Activated naive CD4-positive, alpha-beta T cell treated with anti-CD3 and anti-CD28 coated beads, Interleukin-2, amount 50 U/mL, for 24 hours (primary cell): ENCODE measurements around the gene MTMR10.
A peak's percentile ranks its signal among the peaks of the same experiment; 100 is the strongest.

Experiments
- H3K27ac Mint-ChIP-seq: one replicate; pipeline ENCODE4 v1.8.0; 2021; ENCODE audit warnings: mild to moderate bottlenecking, mixed read lengths
- H3K27me3 Mint-ChIP-seq: one replicate; pipeline ENCODE4 v1.8.0; 2021; ENCODE audit warnings: mixed read lengths
- H3K36me3 Mint-ChIP-seq: one replicate; pipeline ENCODE4 v1.8.0; 2021; ENCODE audit warnings: mixed read lengths
- H3K4me1 Mint-ChIP-seq: one replicate; pipeline ENCODE4 v1.8.0; 2021; ENCODE audit warnings: mixed read lengths
- H3K4me3 Mint-ChIP-seq: one replicate; pipeline ENCODE4 v1.8.0; 2021; ENCODE audit warnings: mild to moderate bottlenecking, mixed read lengths
- H3K9me3 Mint-ChIP-seq: one replicate; pipeline ENCODE4 v1.8.0; 2021; ENCODE audit warnings: mixed read lengths

MTMR10 gene, protein sequence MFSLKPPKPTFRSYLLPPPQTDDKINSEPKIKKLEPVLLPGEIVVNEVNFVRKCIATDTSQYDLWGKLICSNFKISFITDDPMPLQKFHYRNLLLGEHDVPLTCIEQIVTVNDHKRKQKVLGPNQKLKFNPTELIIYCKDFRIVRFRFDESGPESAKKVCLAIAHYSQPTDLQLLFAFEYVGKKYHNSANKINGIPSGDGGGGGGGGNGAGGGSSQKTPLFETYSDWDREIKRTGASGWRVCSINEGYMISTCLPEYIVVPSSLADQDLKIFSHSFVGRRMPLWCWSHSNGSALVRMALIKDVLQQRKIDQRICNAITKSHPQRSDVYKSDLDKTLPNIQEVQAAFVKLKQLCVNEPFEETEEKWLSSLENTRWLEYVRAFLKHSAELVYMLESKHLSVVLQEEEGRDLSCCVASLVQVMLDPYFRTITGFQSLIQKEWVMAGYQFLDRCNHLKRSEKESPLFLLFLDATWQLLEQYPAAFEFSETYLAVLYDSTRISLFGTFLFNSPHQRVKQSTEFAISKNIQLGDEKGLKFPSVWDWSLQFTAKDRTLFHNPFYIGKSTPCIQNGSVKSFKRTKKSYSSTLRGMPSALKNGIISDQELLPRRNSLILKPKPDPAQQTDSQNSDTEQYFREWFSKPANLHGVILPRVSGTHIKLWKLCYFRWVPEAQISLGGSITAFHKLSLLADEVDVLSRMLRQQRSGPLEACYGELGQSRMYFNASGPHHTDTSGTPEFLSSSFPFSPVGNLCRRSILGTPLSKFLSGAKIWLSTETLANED

DNA sequence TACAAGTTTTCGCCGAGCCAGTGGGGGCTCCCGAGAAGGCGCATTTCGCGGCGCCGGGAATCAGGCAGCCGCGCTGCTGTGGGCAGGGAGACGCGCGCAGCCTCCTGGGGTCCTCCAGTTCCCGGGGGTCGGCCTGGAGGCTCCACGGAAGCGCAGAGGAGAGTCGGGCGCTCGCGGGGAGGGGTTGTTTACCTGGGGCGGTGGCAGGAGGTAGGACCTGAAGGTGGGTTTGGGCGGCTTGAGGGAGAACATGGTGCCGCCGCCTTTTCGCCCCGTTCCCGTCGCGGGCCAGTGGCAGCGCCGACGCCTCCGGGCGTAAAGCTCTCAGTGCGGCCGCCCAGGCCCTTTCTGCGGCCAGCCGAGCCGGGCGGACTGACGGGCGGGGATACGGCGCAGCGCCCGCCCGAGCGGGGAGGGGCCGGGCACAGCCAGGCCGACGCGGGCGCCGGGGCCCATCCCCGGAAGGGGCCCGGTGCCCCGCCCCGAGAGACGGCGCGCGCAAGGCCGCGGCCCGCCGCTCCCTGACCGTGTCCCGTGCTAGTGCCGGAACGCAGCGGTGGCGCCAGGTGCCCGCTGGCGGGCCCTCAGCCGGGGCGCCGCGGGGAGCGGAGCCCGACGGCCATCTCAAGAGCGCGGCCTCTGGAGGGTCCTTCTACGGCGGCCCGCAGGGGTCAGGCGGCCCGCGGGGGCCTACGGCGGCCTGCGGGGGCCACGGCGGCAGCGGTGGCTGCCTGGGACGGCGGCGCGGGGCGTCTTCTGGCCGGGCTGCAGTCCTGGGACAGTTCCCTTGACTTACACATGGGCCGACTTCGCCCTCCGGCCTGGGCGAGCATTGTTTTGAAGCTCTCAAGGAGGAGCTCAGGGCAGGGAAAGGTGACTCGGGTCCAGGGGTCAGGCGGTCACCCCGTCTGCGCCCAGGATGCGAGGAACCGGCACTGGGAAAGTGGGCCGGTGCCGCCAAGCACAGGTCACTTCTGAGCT is at the start of gene MTMR10:
Gene MTMR10 (minus strand): TSS at position 374 of the 981 bp plus-strand sequence. CDS start 122 bp downstream, at position 252.
- peak within 1 kb of the TSS; percentile 92 for H3K27ac Mint-ChIP-seq
- H3K36me3 Mint-ChIP-seq = peaks cover 4% of the 10 kb centered on the region
- peak within 1 kb of the TSS; percentile 96 for H3K4me3 Mint-ChIP-seq
- peaks cover 33% of the 10 kb centered on the region for H3K4me1 Mint-ChIP-seq
- H3K9me3 Mint-ChIP-seq = no peaks in the 10 kb centered on the region
- no peaks in the 10 kb centered on the region for H3K27me3 Mint-ChIP-seq

DNA sequence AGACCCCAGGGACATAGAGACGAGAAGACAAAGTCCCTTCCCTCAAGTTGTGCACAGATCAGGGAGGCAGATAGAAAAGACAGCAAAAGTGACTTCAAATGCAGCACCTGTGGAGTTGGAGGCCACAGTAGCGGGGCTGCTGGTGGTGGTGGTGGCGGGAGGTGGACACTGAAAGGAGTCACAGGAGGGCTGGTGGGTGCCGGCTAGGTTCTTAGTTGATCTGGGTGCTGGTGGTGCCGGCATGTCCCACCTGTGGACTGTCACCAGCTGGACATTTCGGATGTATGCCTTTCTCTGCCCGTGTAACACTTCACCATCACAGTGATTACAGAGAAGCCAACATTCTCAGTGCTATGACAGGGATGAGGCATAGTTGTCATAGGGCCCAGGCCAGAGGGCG is 49.2 kb upstream of the MTMR10 start:
- H3K4me1 Mint-ChIP-seq = no peaks in the 10 kb centered on the region
- H3K36me3 Mint-ChIP-seq = no peaks in the 10 kb centered on the region
- no peak overlapping the region for H3K27ac Mint-ChIP-seq
- H3K9me3 Mint-ChIP-seq = no peaks in the 10 kb centered on the region
- no peaks in the 10 kb centered on the region for H3K27me3 Mint-ChIP-seq
- no peak overlapping the region for H3K4me3 Mint-ChIP-seq

DNA sequence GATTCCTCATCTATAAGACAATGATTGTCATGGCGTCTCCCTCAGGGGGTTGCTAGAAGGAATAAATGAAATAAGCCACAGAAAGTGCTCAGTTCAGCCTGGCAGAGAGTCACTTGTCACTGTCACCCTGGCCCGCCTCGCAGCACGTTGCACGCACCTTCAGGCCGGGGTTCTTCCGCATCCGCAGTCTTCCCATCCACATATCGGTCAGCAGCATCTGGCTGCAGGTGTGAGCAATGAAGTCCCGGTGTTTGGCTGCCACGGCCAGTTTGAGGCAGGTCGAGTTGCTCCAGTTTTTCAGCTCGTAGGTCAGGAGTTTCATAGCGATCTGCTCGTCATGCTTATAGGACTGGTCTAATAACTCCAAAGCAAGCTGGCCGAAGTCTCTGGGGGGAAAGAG is 48.5 kb upstream of the MTMR10 start:
- no peaks in the 10 kb centered on the region for H3K9me3 Mint-ChIP-seq
- no peaks in the 10 kb centered on the region for H3K27me3 Mint-ChIP-seq
- no peaks in the 10 kb centered on the region for H3K4me1 Mint-ChIP-seq
- H3K4me3 Mint-ChIP-seq = no peak overlapping the region
- no peaks in the 10 kb centered on the region for H3K36me3 Mint-ChIP-seq
- H3K27ac Mint-ChIP-seq = no peak overlapping the region

DNA sequence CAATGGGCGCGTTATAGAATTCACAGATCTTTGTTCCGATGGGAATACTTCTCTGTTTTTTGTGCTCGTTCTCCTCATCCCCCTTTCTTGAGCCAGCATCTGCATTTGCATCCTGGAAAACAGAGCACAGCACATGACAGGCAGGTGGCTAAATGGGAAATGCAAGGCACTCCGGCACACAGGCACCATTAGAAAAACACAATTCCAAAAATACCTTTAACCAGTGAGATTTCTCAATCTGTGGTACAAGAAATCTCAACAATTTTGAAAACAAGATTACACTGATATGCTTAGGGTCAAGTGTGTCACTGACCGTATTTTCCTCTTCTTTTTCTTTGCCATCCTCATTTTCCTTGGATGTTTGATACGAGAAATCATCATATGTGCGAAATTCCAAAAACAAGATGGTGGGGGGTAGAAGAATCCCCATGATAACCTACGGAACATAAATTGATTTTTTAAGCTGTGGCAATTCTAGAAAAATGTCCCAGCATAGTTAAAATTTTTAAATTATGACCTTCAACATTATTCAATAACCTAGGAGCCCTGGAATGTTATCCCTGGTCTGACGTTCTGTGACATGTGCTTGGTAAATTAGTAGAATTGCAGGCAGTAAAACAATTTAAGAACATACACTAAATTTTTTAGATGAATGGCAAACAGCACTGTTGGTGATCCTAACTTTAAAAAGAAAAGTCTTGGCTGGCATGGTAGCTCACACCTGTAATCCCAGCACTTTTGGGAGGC is 46.5 kb upstream of the MTMR10 start:
- H3K4me1 Mint-ChIP-seq = no peaks in the 10 kb centered on the region
- H3K9me3 Mint-ChIP-seq = no peaks in the 10 kb centered on the region
- H3K27ac Mint-ChIP-seq = no peak overlapping the region
- H3K4me3 Mint-ChIP-seq = no peak overlapping the region
- H3K27me3 Mint-ChIP-seq = no peaks in the 10 kb centered on the region
- no peaks in the 10 kb centered on the region for H3K36me3 Mint-ChIP-seq

DNA sequence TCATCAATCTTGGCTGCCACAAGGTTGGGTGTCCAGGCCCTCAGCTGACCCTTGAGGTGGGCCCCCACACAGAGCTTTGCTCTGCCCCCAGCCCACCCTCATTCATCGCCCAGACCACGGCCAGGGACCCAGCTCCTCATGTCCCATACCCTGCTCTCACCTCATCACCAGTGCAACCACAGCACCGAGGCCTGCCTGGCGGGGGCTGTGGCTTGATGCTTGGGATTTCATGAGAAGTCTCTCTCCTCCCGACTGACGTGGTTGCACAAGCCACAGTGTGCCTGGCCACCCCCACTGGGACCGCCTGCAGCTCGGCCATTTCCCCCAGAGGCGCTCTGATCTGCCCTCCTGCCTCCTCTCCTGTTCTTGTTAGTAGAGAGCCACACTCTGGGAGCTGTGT is 45.4 kb upstream of the MTMR10 start:
- Mint-ChIP-seq H3K27me3 (no peaks in the 10 kb centered on the region), H3K36me3 (no peaks in the 10 kb centered on the region), H3K4me3 (no peak overlapping the region), H3K9me3 (no peaks in the 10 kb centered on the region), H3K4me1 (no peaks in the 10 kb centered on the region), H3K27ac (no peak overlapping the region)

DNA sequence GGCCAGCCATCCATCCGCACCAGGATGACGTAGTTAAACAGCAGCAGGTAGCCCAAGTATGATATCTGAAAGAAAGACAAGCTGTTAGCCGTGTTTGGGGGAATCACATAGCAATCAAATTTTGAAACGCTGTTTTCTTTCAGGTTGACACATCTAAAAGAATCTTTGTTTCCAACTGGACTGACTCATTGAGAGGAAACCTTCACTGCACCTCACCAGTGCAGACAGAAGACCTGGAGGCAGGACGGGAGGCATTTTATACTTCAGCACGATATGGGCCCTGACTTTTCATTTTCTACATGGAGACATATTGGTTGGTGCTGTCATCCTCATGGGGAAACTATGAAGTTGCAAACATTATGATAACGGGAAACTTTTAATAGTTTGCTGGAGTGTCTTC is 44.2 kb upstream of the MTMR10 start:
- Mint-ChIP-seq H3K4me3 (no peak overlapping the region), H3K27ac (no peak overlapping the region), H3K4me1 (no peaks in the 10 kb centered on the region), H3K27me3 (no peaks in the 10 kb centered on the region), H3K9me3 (no peaks in the 10 kb centered on the region), H3K36me3 (no peaks in the 10 kb centered on the region)

DNA sequence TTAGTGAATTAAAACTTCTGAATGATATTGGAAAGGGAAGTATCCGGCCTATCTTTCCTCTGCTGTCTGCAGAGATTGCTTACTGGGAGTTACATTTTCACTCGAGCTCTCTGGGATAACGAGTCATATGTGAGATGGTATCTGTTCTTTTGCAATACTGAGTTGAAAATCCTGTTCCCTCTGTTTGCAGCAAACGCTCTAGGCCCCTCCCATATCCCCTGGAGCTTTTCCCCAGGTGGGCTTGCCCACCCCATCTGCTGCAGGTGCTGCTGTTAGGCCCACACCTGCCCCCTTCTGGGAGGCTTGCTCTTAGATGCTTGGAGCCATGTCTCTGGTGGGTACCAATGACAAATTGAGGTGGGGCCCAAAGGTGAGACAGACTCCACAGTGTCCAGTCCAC is 42.7 kb upstream of the MTMR10 start:
- H3K4me3 Mint-ChIP-seq = no peak overlapping the region
- no peaks in the 10 kb centered on the region for H3K9me3 Mint-ChIP-seq

DNA sequence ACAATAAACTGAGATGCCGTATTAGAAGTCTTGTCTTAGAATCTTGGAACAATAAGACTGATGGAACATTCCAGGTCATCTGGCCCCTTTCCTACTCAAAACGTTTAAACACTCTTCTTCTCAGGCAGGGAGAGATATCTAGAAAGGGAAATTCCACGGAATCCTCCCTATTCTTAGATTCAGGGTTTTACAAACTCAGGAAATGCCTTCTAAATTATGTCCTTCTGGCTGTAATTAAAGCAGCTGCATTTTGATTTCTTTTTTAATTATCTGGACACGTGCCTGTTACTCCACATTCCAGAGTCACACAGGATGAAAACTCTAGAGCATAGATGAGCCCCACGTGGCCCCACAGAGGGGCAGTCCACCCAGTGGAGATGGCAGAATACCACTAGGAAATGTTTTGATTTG is 41.5 kb upstream of the MTMR10 start:
- Mint-ChIP-seq H3K27ac (no peak overlapping the region), H3K27me3 (peaks cover 4% of the 10 kb centered on the region), H3K9me3 (no peaks in the 10 kb centered on the region), H3K36me3 (no peaks in the 10 kb centered on the region), H3K4me3 (no peak overlapping the region), H3K4me1 (no peaks in the 10 kb centered on the region)

More for the DNA sequence above, 42.7 kb upstream of the MTMR10 start:
- no peaks in the 10 kb centered on the region for H3K27me3 Mint-ChIP-seq
- no peak overlapping the region for H3K27ac Mint-ChIP-seq
- H3K4me1 Mint-ChIP-seq = no peaks in the 10 kb centered on the region
- H3K36me3 Mint-ChIP-seq = no peaks in the 10 kb centered on the region

DNA sequence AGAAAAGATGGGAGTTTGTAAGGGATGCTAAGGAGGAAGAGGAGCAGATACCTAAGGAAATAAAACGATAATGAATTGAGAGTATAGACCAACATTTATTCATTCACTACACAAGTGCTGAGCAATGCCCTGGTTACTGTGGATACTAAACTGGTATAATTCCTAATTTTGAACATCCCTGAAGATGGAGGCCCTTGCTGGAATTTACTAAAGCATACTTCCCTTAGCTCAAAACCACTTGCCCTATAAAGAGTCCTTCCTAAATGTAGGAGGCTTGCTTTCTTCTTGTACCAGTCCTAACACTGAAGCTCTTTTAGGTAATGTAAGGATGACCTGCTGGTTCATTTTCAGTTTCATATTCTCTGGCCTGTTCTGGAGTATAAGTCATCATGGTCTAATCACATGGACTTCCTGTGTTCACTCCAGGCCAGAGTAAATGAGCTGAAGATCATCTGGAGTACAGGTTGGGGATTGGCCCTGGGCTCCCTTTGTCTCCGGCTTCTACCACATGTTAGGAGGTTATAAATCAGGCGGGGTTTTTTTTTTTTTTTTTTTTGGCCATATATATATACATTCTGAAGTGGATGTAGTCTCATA is 40.1 kb upstream of the MTMR10 start:
- H3K4me1 Mint-ChIP-seq = no peaks in the 10 kb centered on the region

DNA sequence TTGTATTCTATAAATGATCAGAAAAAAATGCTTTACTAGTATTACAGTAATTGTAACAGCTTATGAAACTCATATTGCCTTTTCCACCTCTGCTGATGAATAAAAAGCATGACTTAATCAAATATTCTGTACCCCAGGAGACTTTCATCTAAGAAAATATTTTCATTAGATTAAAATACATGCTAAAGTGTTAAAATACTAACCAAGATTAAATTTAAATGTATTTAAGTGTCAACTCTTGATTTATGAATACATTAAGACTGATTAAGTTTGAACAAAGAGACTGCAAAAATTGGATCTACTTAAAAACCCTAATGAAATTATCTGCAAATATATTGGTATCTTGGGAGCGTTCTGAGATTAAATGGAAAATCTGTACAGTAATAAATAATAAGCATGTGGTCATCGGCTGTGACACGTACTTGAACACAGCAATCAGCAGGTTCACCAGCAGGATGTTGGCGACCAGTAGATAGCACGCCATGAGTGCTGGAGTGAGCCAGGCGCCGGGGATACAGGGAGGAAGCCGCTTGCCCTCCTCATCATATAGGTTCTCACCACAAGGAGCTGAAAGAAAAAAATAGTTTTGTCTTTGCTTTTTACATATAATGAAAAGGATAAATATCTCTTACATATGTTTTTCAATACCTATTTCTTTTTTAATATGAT is 36.6 kb upstream of the MTMR10 start:
- Mint-ChIP-seq H3K27ac (no peak overlapping the region), H3K9me3 (no peaks in the 10 kb centered on the region), H3K36me3 (no peaks in the 10 kb centered on the region), H3K4me1 (peaks cover 2% of the 10 kb centered on the region), H3K27me3 (peaks cover 6% of the 10 kb centered on the region), H3K4me3 (no peak overlapping the region)

More for the DNA sequence above, 40.1 kb upstream of the MTMR10 start:
- no peak overlapping the region for H3K4me3 Mint-ChIP-seq
- H3K27ac Mint-ChIP-seq = no peak overlapping the region
- no peaks in the 10 kb centered on the region for H3K36me3 Mint-ChIP-seq
- no peaks in the 10 kb centered on the region for H3K9me3 Mint-ChIP-seq
- peaks cover 5% of the 10 kb centered on the region for H3K27me3 Mint-ChIP-seq

DNA sequence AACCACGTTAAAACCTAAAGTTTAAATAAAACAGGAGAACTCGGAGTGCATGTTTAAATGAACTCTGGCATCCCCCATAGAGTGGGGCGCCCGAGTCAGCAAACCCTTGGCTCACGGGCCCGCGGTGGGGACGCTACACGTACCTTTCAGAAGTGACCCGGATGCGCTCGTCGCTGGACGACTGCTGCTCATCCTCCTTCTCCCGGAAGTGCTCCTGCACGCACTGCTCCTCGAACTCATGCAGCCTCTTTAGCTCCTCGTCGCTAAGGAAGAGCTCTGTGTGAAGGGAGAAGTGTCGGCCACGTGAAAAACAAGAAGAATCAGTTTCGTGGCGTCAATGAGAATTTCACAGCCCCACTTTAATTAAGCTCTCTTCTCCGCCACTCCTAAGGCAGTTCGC is 34.6 kb upstream of the MTMR10 start:
- peaks cover 5% of the 10 kb centered on the region for H3K4me1 Mint-ChIP-seq
- H3K9me3 Mint-ChIP-seq = no peaks in the 10 kb centered on the region
- H3K27ac Mint-ChIP-seq = no peak overlapping the region
- no peak overlapping the region for H3K4me3 Mint-ChIP-seq
- peaks cover 6% of the 10 kb centered on the region for H3K27me3 Mint-ChIP-seq
- no peaks in the 10 kb centered on the region for H3K36me3 Mint-ChIP-seq

DNA sequence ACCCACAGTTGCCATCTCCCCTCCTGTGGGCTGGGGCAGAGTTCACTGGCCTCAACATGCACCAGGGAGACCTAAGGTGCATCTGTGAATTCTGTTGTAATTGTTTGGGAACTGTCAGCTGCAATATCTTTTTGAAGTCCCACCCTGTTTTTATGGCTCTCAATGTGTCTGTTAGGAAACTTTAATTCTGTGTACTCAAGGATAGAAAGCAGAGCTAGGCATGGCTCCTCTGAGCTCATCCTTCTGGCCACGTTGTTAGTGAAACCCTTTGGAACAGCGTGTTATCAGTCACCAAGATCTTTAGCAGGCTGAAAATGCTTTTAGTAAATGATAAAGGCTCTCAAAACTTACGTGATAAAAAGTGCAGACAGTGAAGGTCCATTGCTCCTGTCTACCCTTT is 33.6 kb upstream of the MTMR10 start:
- Mint-ChIP-seq H3K27me3 (peaks cover 6% of the 10 kb centered on the region), H3K36me3 (no peaks in the 10 kb centered on the region), H3K4me3 (no peak overlapping the region), H3K9me3 (no peaks in the 10 kb centered on the region), H3K4me1 (peaks cover 5% of the 10 kb centered on the region), H3K27ac (no peak overlapping the region)

DNA sequence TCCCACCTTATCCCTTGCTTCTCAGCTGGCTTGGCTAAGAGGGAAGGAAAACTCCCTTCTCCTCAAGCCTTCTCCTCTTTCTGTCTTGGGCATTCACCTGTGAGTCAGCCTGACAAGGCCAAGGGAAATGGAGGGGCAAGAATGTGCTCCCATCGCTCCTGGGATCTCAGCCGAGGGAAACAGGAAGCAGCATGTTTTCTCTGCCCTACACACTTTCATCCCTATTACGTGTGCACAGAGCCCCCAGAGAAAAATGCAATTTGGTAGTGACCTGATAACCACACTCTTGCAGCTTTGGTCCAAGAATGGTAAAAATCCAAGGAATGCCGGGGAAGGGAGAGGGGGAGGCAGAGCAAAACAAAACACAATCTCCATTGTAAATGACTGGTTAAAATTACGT is 32.9 kb upstream of the MTMR10 start:
- peaks cover 6% of the 10 kb centered on the region for H3K27me3 Mint-ChIP-seq
- no peak overlapping the region for H3K4me3 Mint-ChIP-seq

DNA sequence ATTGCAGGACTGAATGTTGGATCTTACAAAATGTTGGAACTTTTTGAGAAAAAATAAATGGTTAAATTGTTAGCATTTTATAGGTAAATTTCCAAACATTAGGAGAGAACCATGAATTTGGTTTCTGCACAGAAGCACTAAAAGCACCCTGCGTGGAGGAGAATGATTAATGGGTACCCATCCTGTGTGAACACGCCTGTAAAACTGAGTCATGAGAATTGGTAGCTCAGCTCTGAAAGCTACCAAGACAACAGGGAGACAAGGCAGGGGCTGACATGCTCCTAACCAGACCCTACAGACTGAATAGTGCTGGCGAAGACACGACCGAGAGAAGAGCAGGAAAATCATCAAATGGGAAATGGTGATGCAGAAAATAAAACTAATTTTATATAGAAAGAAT is 32.4 kb upstream of the MTMR10 start:
- Mint-ChIP-seq H3K4me1 (peaks cover 5% of the 10 kb centered on the region), H3K27ac (no peak overlapping the region), H3K4me3 (no peak overlapping the region), H3K36me3 (no peaks in the 10 kb centered on the region), H3K9me3 (no peaks in the 10 kb centered on the region), H3K27me3 (peaks cover 5% of the 10 kb centered on the region)

More for the DNA sequence above, 32.9 kb upstream of the MTMR10 start:
- Mint-ChIP-seq H3K27ac (no peak overlapping the region), H3K9me3 (no peaks in the 10 kb centered on the region), H3K36me3 (no peaks in the 10 kb centered on the region), H3K4me1 (peaks cover 5% of the 10 kb centered on the region)
